ENCODE results near the gene BNC2. TPM values are rescaled to one million over a fixed set of nuclear protein-coding genes. Genes with fewer than 3 reads are reported as not detected.

Gene BNC2
- total and polyA plus RNA-seq, 2 of the 4 experiments (the other 2 are of a cell fraction): 15.5 to 45.2 TPM

DNA sequence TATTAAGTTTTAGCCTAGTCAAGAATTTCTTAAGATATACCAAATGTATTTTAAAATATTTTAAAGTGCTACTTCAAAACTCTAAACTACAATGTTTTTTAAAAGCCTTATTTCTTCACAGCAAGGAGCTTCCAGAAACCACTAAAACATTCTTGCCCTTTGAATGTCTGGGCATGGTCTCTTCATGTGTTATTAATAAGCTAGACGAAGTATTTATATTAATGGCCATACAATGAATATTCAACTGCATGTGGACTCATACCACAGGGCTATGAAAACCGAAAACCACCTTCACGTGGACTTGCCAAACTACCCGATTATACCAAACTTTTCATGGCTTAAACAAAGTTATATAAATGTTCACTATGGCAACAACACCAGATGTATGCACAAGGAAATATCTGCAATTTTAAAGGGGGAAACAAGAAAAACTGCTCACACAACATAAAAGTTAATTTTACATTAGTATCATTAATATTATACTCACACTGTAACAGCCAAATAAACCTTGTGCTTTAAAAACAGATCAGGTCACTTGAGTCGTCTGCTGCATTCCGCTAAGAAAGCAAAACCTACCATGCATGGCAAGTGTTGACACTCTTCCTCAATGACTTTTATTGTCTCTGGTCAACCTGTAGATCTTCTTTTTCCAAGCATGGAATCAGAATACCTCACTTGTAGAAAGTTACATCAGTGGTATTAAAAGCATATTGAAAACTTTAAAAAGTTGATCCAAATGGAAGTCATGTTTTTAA lies 246.3 kb downstream of the BNC2 start:
- in situ Hi-C loops (cut with MboI; ENCODE audit: low sequenced_read_pairs) (no loop called here), dilution Hi-C loops (cut with HindIII; ENCODE audit: low sequenced_read_pairs, unreplicated experiment) (no loop called here), intact Hi-C loops (cut with micrococcal nuclease) (loop anchor here (10.0 kb wide), 1 partner anchor 429 kb away; no protein-coding TSS in a partner anchor)
- ChIA-PET POLR2A (ENCODE audit: unreplicated experiment) (no interaction called here), CTCF (interaction anchor here (0.6 kb wide), 1 partner anchor 118 kb away, joined by 3 read pairs; no protein-coding TSS in a partner anchor)
- peaks cover 27% of the 10 kb centered on the region for H3K4me1 ChIP-seq (ENCODE audit: control insufficient read depth, insufficient read depth, low read length)
- no TSS peak for BruUV-seq (replicated peaks)
- peak overlapping the region; percentile 48; the same call in 1 of the 2 replicates for H2BK120ac ChIP-seq (ENCODE audit: low read depth, low read length)
- no peak overlapping the region; the same call in 1 of the 2 replicates for H3K23ac ChIP-seq (ENCODE audit: low read depth, low read length)
- H3K36me3 ChIP-seq (ENCODE audit: control insufficient read depth, insufficient read depth, low read length): no peaks in the 10 kb centered on the region
- H3K9me1 ChIP-seq (ENCODE audit: insufficient read depth, low read length): peaks cover 6% of the 10 kb centered on the region
- no peak overlapping the region for H2AK9ac ChIP-seq (replicated peaks; ENCODE audit: low read depth, low read length, poor library complexity)
- DNase-seq: no peak
- peak overlapping the region; percentile 41; the same call in 1 of the 2 replicates for H3K14ac ChIP-seq (replicated peaks; ENCODE audit: low read depth, low read length)
- no peak for ATAC-seq (ENCODE audit: low read depth)
- H4K5ac ChIP-seq (ENCODE audit: low read depth, low read length): no peak overlapping the region
- H3K18ac ChIP-seq (ENCODE audit: low read depth, low read length): no peak overlapping the region
- H3K27ac ChIP-seq (ENCODE audit: insufficient read depth, low read length): no peak overlapping the region; the same call in 1 of the 2 replicates
- peaks cover 21 to 52% of the 10 kb centered on the region in 2 experiments for H3K79me1 ChIP-seq (ENCODE audit: low read depth in 1 of 2, low read length in 2 of 2)
- peak overlapping the region; percentile 51; the same call in 1 of the 2 replicates for H2AK5ac ChIP-seq (ENCODE audit: low read depth, low read length)
- H2BK5ac ChIP-seq (ENCODE audit: low read depth, low read length, poor library complexity, severe bottlenecking): no peak overlapping the region
- H4K20me1 ChIP-seq (ENCODE audit: insufficient read depth, low read length): no peaks in the 10 kb centered on the region
- H3K27me3 ChIP-seq (ENCODE audit: control insufficient read depth, insufficient read depth, low read length): no peaks in the 10 kb centered on the region
- no peaks in the 10 kb centered on the region for H3K9me3 ChIP-seq (ENCODE audit: control insufficient read depth, insufficient read depth, low read length)
- H2BK20ac ChIP-seq (ENCODE audit: low read depth, low read length): no peak overlapping the region
- H3K4ac ChIP-seq (ENCODE audit: low read depth, low read length): peak overlapping the region; percentile 49; the same call in 1 of the 2 replicates
- no peak for TF ChIP-seq MAZ (IDR thresholded peaks at IDR 0.05; ENCODE audit: borderline replicate concordance, low read depth, low read length)
- no peak for TF ChIP-seq RCOR1 (IDR thresholded peaks at IDR 0.05; ENCODE audit: insufficient replicate concordance, low read length)
- TF ChIP-seq, protein P1, sequence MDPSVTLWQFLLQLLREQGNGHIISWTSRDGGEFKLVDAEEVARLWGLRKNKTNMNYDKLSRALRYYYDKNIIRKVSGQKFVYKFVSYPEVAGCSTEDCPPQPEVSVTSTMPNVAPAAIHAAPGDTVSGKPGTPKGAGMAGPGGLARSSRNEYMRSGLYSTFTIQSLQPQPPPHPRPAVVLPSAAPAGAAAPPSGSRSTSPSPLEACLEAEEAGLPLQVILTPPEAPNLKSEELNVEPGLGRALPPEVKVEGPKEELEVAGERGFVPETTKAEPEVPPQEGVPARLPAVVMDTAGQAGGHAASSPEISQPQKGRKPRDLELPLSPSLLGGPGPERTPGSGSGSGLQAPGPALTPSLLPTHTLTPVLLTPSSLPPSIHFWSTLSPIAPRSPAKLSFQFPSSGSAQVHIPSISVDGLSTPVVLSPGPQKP (IDR thresholded peaks at IDR 0.05; ENCODE audit: borderline replicate concordance, low read depth, low read length): no peak
- no peak for TF ChIP-seq MXI1 (IDR thresholded peaks at IDR 0.05; ENCODE audit: borderline replicate concordance, low read depth, low read length)
- H3K4me2 ChIP-seq (ENCODE audit: low read depth, low read length): no peak overlapping the region
- H3K56ac ChIP-seq (ENCODE audit: extremely low read depth, insufficient read depth, low read length): no peak overlapping the region
- peak overlapping the region in 1 of 2 experiments; percentile 35; a peak in 1 of 4 replicates for H4K8ac ChIP-seq (ENCODE audit: low read depth in 2 of 2, low read length in 2 of 2)
- H3K9ac ChIP-seq (ENCODE audit: low read depth, low read length): no peak overlapping the region
- no CpG with 5 or more reads among the region's 6 CpGs for WGBS, 2 experiments (ENCODE audit: extremely low coverage in 2 of 2, insufficient read length in 1 of 2)
- H4K91ac ChIP-seq (ENCODE audit: insufficient read depth, low read depth, low read length): no peak overlapping the region
- H3K4me3 ChIP-seq (ENCODE audit: insufficient read depth, low read depth, low read length): no peak overlapping the region
- H2BK15ac ChIP-seq (ENCODE audit: low read depth, low read length): no peak overlapping the region
- H2AFZ ChIP-seq (replicated peaks; ENCODE audit: low read length, poor library complexity): no peak overlapping the region
